H1 (cell line): ENCODE data around the gene FAM24A. TPM values are rescaled to one million over a fixed set of nuclear protein-coding genes. Genes with fewer than 3 reads are reported as not detected.
"Not testable (repeated sequence)": the region's sequence is repeated elsewhere in the genome, so short reads cannot be mapped to it uniquely, and the experiment has no call there.

Experiments used
- CTCF ChIA-PET: fragments of 300-600 bp; sonication (Branson Sonifier 250); formaldehyde crosslinking; loops from one replicate; lab custom pipeline; 2021; ENCODE audit not compliant: partially characterized antibody; lab: Charles Lee
- POLR2A ChIA-PET: fragments of 300-600 bp; sonication (Branson Sonifier 250); formaldehyde crosslinking; loops from one replicate; lab custom pipeline; 2021; ENCODE audit warnings: inconsistent platforms; ENCODE audit not compliant: partially characterized antibody; lab: Charles Lee
- DNase-seq, 2 experiments: peaks; one replicate each; pipeline versions ENCODE4 v3.0.0 to v3.0.0-alpha.2; 2010 to 2022; ENCODE audit warnings: low spot score in 2 of 2, low read depth in 1 of 2, mixed read lengths in 1 of 2
- FAIRE-seq: peaks from 2 replicates; lab custom pipeline; 2011; peaks lifted over from hg19 to GRCh38; lab: Jason Lieb, UNC
- H2AFZ ChIP-seq: 2 replicates; pipeline ENCODE4 v1.8.1; 2012; ENCODE audit warnings: low read length, inconsistent platforms
- H2AK5ac ChIP-seq: 2 replicates; pipeline ENCODE4 v1.6.1; 2013; ENCODE audit warnings: low read depth, low read length
- H2BK120ac ChIP-seq: replicated peaks from 2 replicates; pipeline ENCODE3; 2013; ENCODE audit warnings: low read depth, low read length, inconsistent platforms
- H2BK12ac ChIP-seq: 2 replicates; pipeline ENCODE4 v1.6.1; 2013; ENCODE audit warnings: low read depth, low read length
- H2BK15ac ChIP-seq: 2 replicates; pipeline ENCODE4 v1.6.1; 2013; ENCODE audit warnings: low read length
- H2BK20ac ChIP-seq: 2 replicates; pipeline ENCODE4 v1.6.1; 2013; ENCODE audit warnings: low read length
- H2BK5ac ChIP-seq: 2 replicates; pipeline ENCODE4 v1.6.1; 2013; ENCODE audit warnings: low read depth, low read length
- H3K14ac ChIP-seq: 2 replicates; pipeline ENCODE4 v1.6.1; 2013; ENCODE audit warnings: inconsistent platforms; ENCODE audit not compliant: insufficient read length
- H3K18ac ChIP-seq: 2 replicates; pipeline ENCODE4 v1.6.1; 2013; ENCODE audit warnings: low read length; ENCODE audit errors: extremely low read depth
- H3K23ac ChIP-seq: 2 replicates; pipeline ENCODE4 v1.6.1; 2013; ENCODE audit warnings: inconsistent platforms; ENCODE audit not compliant: insufficient read length
- H3K23me2 ChIP-seq: 2 replicates; pipeline ENCODE4 v1.6.1; 2013; ENCODE audit warnings: low read depth, low read length
- H3K27ac ChIP-seq: 2 replicates; pipeline ENCODE4 v1.6.1; 2011; ENCODE audit warnings: low read depth, low read length, inconsistent platforms
- H3K27me3 ChIP-seq, 4 experiments: replicated peaks in 1 of 4; 1 replicate in 1 of 4; 2 replicates in 3 of 4; pipeline versions ENCODE4 v1.6.1 to v1.8.1; 2011 to 2013; ENCODE audit warnings: low read length in 3 of 4, mild to moderate bottlenecking in 3 of 4, inconsistent platforms in 2 of 4, mixed read lengths in 2 of 4, moderate library complexity in 1 of 4; ENCODE audit not compliant: control insufficient read depth in 3 of 4, insufficient read depth in 3 of 4; ENCODE audit errors: extremely low read depth in 1 of 4
- H3K36me3 ChIP-seq, 4 experiments: 2 replicates each; pipeline versions ENCODE4 v1.6.1 to v1.8.1; 2011 to 2013; ENCODE audit warnings: mild to moderate bottlenecking in 4 of 4, low read length in 3 of 4, moderate library complexity in 2 of 4, control low read depth in 1 of 4, inconsistent platforms in 1 of 4; ENCODE audit not compliant: insufficient read depth in 4 of 4, control insufficient read depth in 2 of 4
- H3K4ac ChIP-seq: replicated peaks from 2 replicates; pipeline ENCODE3; 2013; ENCODE audit warnings: low read length, low read depth, mixed read lengths, inconsistent platforms; ENCODE audit not compliant: insufficient read length
- H3K4me1 ChIP-seq, 4 experiments: replicated peaks in 1 of 4; 1 replicate in 1 of 4; 2 replicates in 3 of 4; pipeline versions ENCODE4 v1.6.1 to v1.8.1; 2011 to 2013; ENCODE audit warnings: low read length in 3 of 4, inconsistent platforms in 2 of 4, mixed read lengths in 1 of 4; ENCODE audit not compliant: insufficient read depth in 4 of 4, control insufficient read depth in 3 of 4
- H3K4me2 ChIP-seq, 2 experiments: 2 replicates each; pipeline versions ENCODE4 v1.6.1 to v1.8.1; 2011 to 2013; ENCODE audit warnings: low read depth in 2 of 2, low read length in 2 of 2, control low read depth in 1 of 2, inconsistent platforms in 1 of 2, mild to moderate bottlenecking in 1 of 2; ENCODE audit not compliant: insufficient read depth in 1 of 2
- H3K4me3 ChIP-seq, 4 experiments: fragments of 200-600, 300-600 bp in 1 of 4; sonication (generic), shearing (Covaris generic), sonication (Bioruptor Twin) in 1 of 4; 2 replicates each; pipeline versions ENCODE4 v1.5.1 to v1.8.1; 2011 to 2016; ENCODE audit warnings: low read length in 4 of 4, low read depth in 3 of 4, control low read depth in 2 of 4, inconsistent platforms in 2 of 4, mild to moderate bottlenecking in 2 of 4, mixed read lengths in 1 of 4, moderate library complexity in 1 of 4; ENCODE audit not compliant: insufficient read depth in 2 of 4; ENCODE audit errors: extremely low read depth in 1 of 4
- H3K56ac ChIP-seq: replicated peaks from 2 replicates; pipeline ENCODE3; 2013; ENCODE audit warnings: low read depth, mild to moderate bottlenecking, mixed read lengths, low read length, inconsistent platforms; ENCODE audit not compliant: insufficient read length
- H3K79me1 ChIP-seq: 2 replicates; pipeline ENCODE4 v1.6.1; 2013; ENCODE audit warnings: low read depth, low read length, control low read depth
- H3K79me2 ChIP-seq, 2 experiments: 2 replicates each; pipeline versions ENCODE4 v1.6.1 to v1.8.1; 2012 to 2013; ENCODE audit warnings: low read length in 2 of 2, mild to moderate bottlenecking in 2 of 2, inconsistent platforms in 1 of 2; ENCODE audit not compliant: insufficient read depth in 2 of 2, control insufficient read depth in 1 of 2
- H3K9ac ChIP-seq, 4 experiments: replicated peaks in 1 of 4; 1 replicate in 1 of 4; 2 replicates in 3 of 4; pipeline versions ENCODE4 v1.6.1 to v1.8.1; 2011 to 2013; ENCODE audit warnings: low read depth in 3 of 4, low read length in 3 of 4, control low read depth in 2 of 4, mild to moderate bottlenecking in 2 of 4, moderate library complexity in 2 of 4, inconsistent platforms in 1 of 4; ENCODE audit errors: extremely low read depth in 1 of 4
- H3K9me3 ChIP-seq, 2 experiments: 2 replicates each; pipeline versions ENCODE4 v1.6.1 to v1.8.1; 2012 to 2013; ENCODE audit warnings: mild to moderate bottlenecking in 2 of 2, moderate library complexity in 2 of 2, control low read depth in 1 of 2, inconsistent platforms in 1 of 2, low read depth in 1 of 2, low read length in 1 of 2, mixed read lengths in 1 of 2; ENCODE audit not compliant: insufficient read depth in 2 of 2
- H4K20me1 ChIP-seq, 2 experiments: replicated peaks in 1 of 2; 2 replicates each; pipeline versions ENCODE3 to v1.8.1; 2011 to 2013; ENCODE audit warnings: inconsistent platforms in 2 of 2, low read length in 2 of 2, mild to moderate bottlenecking in 1 of 2; ENCODE audit not compliant: insufficient read depth in 2 of 2, control insufficient read depth in 1 of 2
- H4K5ac ChIP-seq: 2 replicates; pipeline ENCODE4 v1.6.1; 2013; ENCODE audit warnings: low read length, low read depth, mixed read lengths, inconsistent platforms; ENCODE audit not compliant: insufficient read length
- H4K8ac ChIP-seq: 2 replicates; pipeline ENCODE4 v1.8.0; 2013; ENCODE audit warnings: mild to moderate bottlenecking, moderate library complexity, low read length, inconsistent platforms; ENCODE audit not compliant: insufficient read depth; ENCODE audit errors: extremely low read depth
- H4K91ac ChIP-seq: replicated peaks from 2 replicates; pipeline ENCODE3; 2013; ENCODE audit warnings: low read length, mixed read lengths, inconsistent platforms; ENCODE audit not compliant: insufficient read length
- WGBS, 2 experiments: shearing (Covaris generic) in 1 of 2; methylation state at CpG; one replicate each; pipeline versions ENCODE4 v1.1.6 to v1.1.7; 2013 to 2015; ENCODE audit warnings: low lambda C conversion rate in 2 of 2, mixed read lengths in 2 of 2, inconsistent platforms in 1 of 2, low coverage in 1 of 2, missing lambda C conversion rate in 1 of 2; ENCODE audit not compliant: insufficient replicate concordance in 2 of 2, insufficient coverage in 1 of 2, insufficient read length in 1 of 2; ENCODE audit errors: extremely low coverage in 1 of 2, missing lambda C conversion rate in 1 of 2; 5-methylcytosine and 5-hydroxymethylcytosine counted together
- polyA plus RNA-seq, 7 experiments: library from polyadenylated mRNA; depleted of rRNA in 3 of 7; stranded (reverse) in 5 of 7; unstranded in 2 of 7; fragments of >200 nt in 5 of 7; fragments of 200-250 nt in 2 of 7; gene quantifications; 1 replicate in 5 of 7; 2 replicates in 1 of 7; 4 replicates in 1 of 7; pipeline versions ENCODE4 v1.2.1 to v1.2.3, GENCODE V29; 2011 to 2013; ENCODE audit warnings: missing spikeins in 2 of 7, mixed read lengths in 2 of 7
- total RNA-seq: library from RNA; stranded (reverse); fragmentation: NEBNext Ultra II Directional; extraction: Animal tissue kit (Norgen Biotek cat#: 25700); gene quantifications from 2 replicates; pipeline ENCODE4 v1.2.1, GENCODE V29; 2021

The FAM24A gene
- total and polyA plus RNA-seq, 2 of the 8 experiments (the other 6 are each of a cell fraction or from before 2014, with no cell fraction given), result not detected

- H3K18ac ChIP-seq, H3K23me2 ChIP-seq, H4K5ac ChIP-seq, H3K56ac ChIP-seq, DNase-seq, H3K27me3 ChIP-seq, H2BK20ac ChIP-seq, H3K4me3 ChIP-seq, CTCF ChIA-PET, FAIRE-seq, H3K27ac ChIP-seq, H3K79me2 ChIP-seq, H3K9ac ChIP-seq, H2BK5ac ChIP-seq, H4K91ac ChIP-seq, H2AFZ ChIP-seq, H3K23ac ChIP-seq, H4K20me1 ChIP-seq, H3K4ac ChIP-seq, H3K79me1 ChIP-seq, H2BK12ac ChIP-seq, H2BK15ac ChIP-seq, H2BK120ac ChIP-seq, H3K9me3 ChIP-seq, H3K4me2 ChIP-seq, H3K36me3 ChIP-seq, H2AK5ac ChIP-seq, H4K8ac ChIP-seq, POLR2A ChIA-PET, H3K14ac ChIP-seq: not testable (repeated sequence)
- peaks cover 2 to 25% (median 9%) of the 10 kb centered on the region in 4 experiments; a peak in 6 of 7 replicates for H3K4me1 ChIP-seq
- 83% methylated on average over 2 of the region's 2 CpGs; no CpG with 5 or more reads in 1 of the 2 experiments for WGBS, 2 experiments
Observed at GRCh38 chr10:122871947-122872346, 38.5 kb upstream of the FAM24A start.
